Spinal cord (tissue), 10 donors: Measurements from ENCODE around the gene BRICD5. TPM values are rescaled to one million over a fixed set of nuclear protein-coding genes. Genes with fewer than 3 reads are reported as not detected.
A peak's percentile ranks its signal among the peaks of the same experiment; 100 is the strongest.

Experiments used
- DNase-seq, 6 donors: peaks; one replicate each; pipeline versions ENCODE4 v3.0.0 to v3.0.0-alpha.2; 2013 to 2015; ENCODE audit warnings: low spot score in 6 of 6, low read depth in 4 of 6
- H3K27ac ChIP-seq: one replicate; pipeline ENCODE4 v1.5.1; 2013; ENCODE audit warnings: low read depth, low read length, control low read depth
- H3K27me3 ChIP-seq: one replicate; pipeline ENCODE4 v1.6.1; 2013; ENCODE audit warnings: low read length; ENCODE audit not compliant: control insufficient read depth, insufficient read depth
- H3K36me3 ChIP-seq: one replicate; pipeline ENCODE4 v1.6.1; 2013; ENCODE audit warnings: low read length; ENCODE audit not compliant: control insufficient read depth, insufficient read depth
- H3K4me1 ChIP-seq: one replicate; pipeline ENCODE4 v1.6.1; 2013; ENCODE audit warnings: low read length; ENCODE audit not compliant: control insufficient read depth, insufficient read depth
- H3K4me3 ChIP-seq: one replicate; pipeline ENCODE4 v1.5.1; 2013; ENCODE audit warnings: low read depth, low read length, control low read depth
- H3K9me3 ChIP-seq: one replicate; pipeline ENCODE4 v1.6.1; 2013; ENCODE audit warnings: low read length; ENCODE audit not compliant: control insufficient read depth, insufficient read depth
- WGBS: methylation state at CpG from one replicate; pipeline ENCODE4 v1.1.5; 2013; ENCODE audit warnings: missing lambda C conversion rate; ENCODE audit not compliant: insufficient coverage; 5-methylcytosine and 5-hydroxymethylcytosine counted together
- polyA plus RNA-seq, 2 donors: library from polyadenylated mRNA; unstranded; fragments of 120-200 nt; gene quantifications; one replicate each; pipeline ENCODE4 v1.2.1, GENCODE V29; 2013; ENCODE audit not compliant: insufficient read length in 2 of 2
- total RNA-seq, 2 donors: library from RNA; depleted of rRNA in 1 of 2; stranded (reverse); fragments of 120-200 nt in 1 of 2; fragments of >200 nt in 1 of 2; gene quantifications; one replicate each; pipeline versions ENCODE4 v1.2.3 to v1.2.4, GENCODE V29; 2013 to 2014
- donor health status: healthy.

BRICD5 gene
- total and polyA plus RNA-seq, 4 donors, result 5.2 to 30.5 (median 17.5) TPM

- Histone ChIP-seq H3K9me3 (no peaks in the 10 kb centered on the region), H3K4me1 (peaks cover 21% of the 10 kb centered on the region), H3K4me3 (no peak overlapping the region), H3K27me3 (peaks cover 15% of the 10 kb centered on the region), H3K36me3 (peaks cover 96% of the 10 kb centered on the region), H3K27ac (no peak overlapping the region)
- WGBS, result 57% methylated on average over 16 of the region's 18 CpGs
- DNase-seq, result no peak
Measured at GRCh38 chr16:2238150-2238837, 27.6 kb upstream of the BRICD5 start.

GRCh38 chr16:2237493-2238149, 27.0 kb upstream of the BRICD5 start:
- Histone ChIP-seq H3K36me3 (peaks cover 96% of the 10 kb centered on the region), H3K4me1 (peaks cover 21% of the 10 kb centered on the region), H3K27me3 (peaks cover 15% of the 10 kb centered on the region), H3K27ac (no peak overlapping the region), H3K9me3 (no peaks in the 10 kb centered on the region), H3K4me3 (no peak overlapping the region)
- DNase-seq, result no peak
- WGBS, result 18% methylated on average over 58 of the region's 65 CpGs

GRCh38 chr16:2237102-2237482, 26.4 kb upstream of the BRICD5 start:
- peaks cover 21% of the 10 kb centered on the region for H3K4me1 ChIP-seq
- WGBS, result 9% methylated on average over 40 of the region's 40 CpGs
- peaks cover 15% of the 10 kb centered on the region for H3K27me3 ChIP-seq
- no peaks in the 10 kb centered on the region for H3K9me3 ChIP-seq
- H3K36me3 ChIP-seq, result peaks cover 96% of the 10 kb centered on the region
- H3K4me3 ChIP-seq, result no peak overlapping the region
- H3K27ac ChIP-seq, result no peak overlapping the region
- DNase-seq, result no peak

- H3K9me3 ChIP-seq, result no peaks in the 10 kb centered on the region
- peaks cover 96% of the 10 kb centered on the region for H3K36me3 ChIP-seq
- no peak within 1 kb of the TSS for H3K4me3 ChIP-seq
- H3K27ac ChIP-seq, result no peak within 1 kb of the TSS
- peak in 1 of 6 donors; percentile 7 for DNase-seq
- peaks cover 21% of the 10 kb centered on the region for H3K4me1 ChIP-seq
- peaks cover 15% of the 10 kb centered on the region for H3K27me3 ChIP-seq
- WGBS, result 12% methylated on average over 64 of the region's 64 CpGs
Measured at GRCh38 chr16:2236337-2237101, 25.9 kb upstream of the BRICD5 start, which contains the start of gene DNASE1L2. Gene DNASE1L2 (plus strand): TSS chr16:2236444. CDS start chr16:2236817, 373 bp downstream.

GRCh38 chr16:2235695-2236336, 25.2 kb upstream of the BRICD5 start:
- H3K36me3 ChIP-seq, result peaks cover 96% of the 10 kb centered on the region
- no peak for DNase-seq
- peaks cover 15% of the 10 kb centered on the region for H3K27me3 ChIP-seq
- no peak overlapping the region for H3K27ac ChIP-seq
- peaks cover 21% of the 10 kb centered on the region for H3K4me1 ChIP-seq
- no peak overlapping the region for H3K4me3 ChIP-seq
- no peaks in the 10 kb centered on the region for H3K9me3 ChIP-seq
- WGBS, result 78% methylated on average over 19 of the region's 19 CpGs

- H3K27me3 ChIP-seq, result peaks cover 15% of the 10 kb centered on the region
- H3K4me3 ChIP-seq, result no peak overlapping the region
- WGBS, result 94% methylated on average over 28 of the region's 28 CpGs
- H3K4me1 ChIP-seq, result peaks cover 21% of the 10 kb centered on the region
- no peaks in the 10 kb centered on the region for H3K9me3 ChIP-seq
- DNase-seq, result no peak
- peaks cover 97% of the 10 kb centered on the region for H3K36me3 ChIP-seq
- no peak overlapping the region for H3K27ac ChIP-seq
Measured at GRCh38 chr16:2235234-2235651, 24.6 kb upstream of the BRICD5 start.

GRCh38 chr16:2234813-2235170, 24.1 kb upstream of the BRICD5 start:
- Histone ChIP-seq H3K4me1 (peaks cover 21% of the 10 kb centered on the region), H3K9me3 (no peaks in the 10 kb centered on the region), H3K4me3 (no peak overlapping the region), H3K27me3 (peaks cover 15% of the 10 kb centered on the region), H3K36me3 (peaks cover 99% of the 10 kb centered on the region), H3K27ac (no peak overlapping the region)
- no peak for DNase-seq
- WGBS, result 92% methylated on average over 16 of the region's 18 CpGs

- Histone ChIP-seq H3K4me1 (peaks cover 21% of the 10 kb centered on the region), H3K36me3 (peaks cover 99% of the 10 kb centered on the region), H3K4me3 (no peak overlapping the region), H3K27ac (no peak overlapping the region), H3K9me3 (no peaks in the 10 kb centered on the region), H3K27me3 (peaks cover 15% of the 10 kb centered on the region)
- WGBS, result 94% methylated on average over 40 of the region's 51 CpGs
- no peak for DNase-seq
Measured at GRCh38 chr16:2233872-2234812, 23.5 kb upstream of the BRICD5 start.
